ENCODE data around the gene YPEL1. TPM values are rescaled to one million over a fixed set of nuclear protein-coding genes. Genes with fewer than 3 reads are reported as not detected.

Gene YPEL1
- total and polyA plus RNA-seq, 4 donors, result 0.83 to 4.8 (median 2.2) TPM

DNA sequence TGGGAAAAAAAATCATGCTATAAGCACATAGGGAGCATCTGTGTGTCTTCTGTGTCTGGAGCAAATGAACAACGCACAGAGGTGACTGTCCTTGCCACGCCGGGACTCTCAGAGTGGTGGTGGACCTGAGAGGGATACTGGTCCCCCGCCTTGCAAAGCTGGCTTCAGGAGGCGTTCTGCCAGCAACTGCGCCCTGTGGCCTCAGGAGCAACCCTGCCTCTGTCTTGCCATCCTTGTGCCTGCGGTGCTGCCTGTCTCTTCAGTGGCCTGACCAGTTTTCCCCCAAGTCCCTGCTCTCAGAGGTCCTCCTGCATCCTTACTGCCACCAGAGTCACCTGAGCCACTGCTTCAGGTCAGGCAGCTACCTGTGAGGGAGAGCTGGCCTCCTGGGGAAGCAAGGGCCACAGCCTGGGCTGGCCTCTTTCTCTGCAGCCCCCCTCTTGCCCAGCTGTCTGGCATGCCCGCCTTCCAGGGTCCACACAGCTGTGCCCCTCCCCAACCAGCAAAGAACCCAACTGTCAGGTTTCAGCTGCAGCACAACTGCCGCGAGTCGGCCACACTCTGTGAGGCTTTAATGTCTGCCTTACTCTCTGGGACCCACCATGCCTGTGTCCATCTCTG, 30.4 kb upstream of the YPEL1 start:
- no peak overlapping the region for H3K4me3 ChIP-seq (ENCODE audit: low read depth in 1 of 3, low read length in 3 of 3)
- H3K27ac ChIP-seq (ENCODE audit: low read depth in 1 of 2, low read length in 2 of 2), result no peak overlapping the region
- H3K27me3 ChIP-seq (ENCODE audit: control insufficient read depth in 4 of 4, insufficient read depth in 4 of 4, low read length in 3 of 4), result no peaks in the 10 kb centered on the region
- no peak for DNase-seq (ENCODE audit: low spot score)
- no peaks in the 10 kb centered on the region for H3K9me3 ChIP-seq (ENCODE audit: control insufficient read depth in 4 of 4, low read length in 3 of 4)
- H3K4me1 ChIP-seq (ENCODE audit: control insufficient read depth in 4 of 4, insufficient read depth in 4 of 4, low read length in 3 of 4), result no peaks in the 10 kb centered on the region
- H3K36me3 ChIP-seq (ENCODE audit: control insufficient read depth in 4 of 4, insufficient read depth in 3 of 4, low read depth in 1 of 4, low read length in 3 of 4), result peaks cover 4 to 74% (median 42%) of the 10 kb centered on the region in 4 donors
- 94% methylated on average over 11 of the region's 11 CpGs for WGBS
- no peak overlapping the region for H3K9ac ChIP-seq (ENCODE audit: low read depth in 1 of 2, low read length in 2 of 2)
- TF ChIP-seq FOXA1 (IDR thresholded peaks at IDR 0.05) (no peak), FOXA2 (IDR thresholded peaks at IDR 0.05) (no peak), TAF1 (conservative IDR thresholded peaks at IDR 0.05) (no peak), JUND (IDR thresholded peaks at IDR 0.05) (no peak), RXRA (IDR thresholded peaks at IDR 0.05) (no peak), YY1 (IDR thresholded peaks at IDR 0.05) (no peak), HNF4G (IDR thresholded peaks at IDR 0.05) (no peak), NR2F2 (IDR thresholded peaks at IDR 0.05) (no peak), HNF4A (conservative IDR thresholded peaks at IDR 0.05) (no peak)
- TF ChIP-seq, protein P1, sequence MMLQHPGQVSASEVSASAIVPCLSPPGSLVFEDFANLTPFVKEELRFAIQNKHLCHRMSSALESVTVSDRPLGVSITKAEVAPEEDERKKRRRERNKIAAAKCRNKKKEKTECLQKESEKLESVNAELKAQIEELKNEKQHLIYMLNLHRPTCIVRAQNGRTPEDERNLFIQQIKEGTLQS (IDR thresholded peaks at IDR 0.05), result no peak
- TF ChIP-seq, protein P2, sequence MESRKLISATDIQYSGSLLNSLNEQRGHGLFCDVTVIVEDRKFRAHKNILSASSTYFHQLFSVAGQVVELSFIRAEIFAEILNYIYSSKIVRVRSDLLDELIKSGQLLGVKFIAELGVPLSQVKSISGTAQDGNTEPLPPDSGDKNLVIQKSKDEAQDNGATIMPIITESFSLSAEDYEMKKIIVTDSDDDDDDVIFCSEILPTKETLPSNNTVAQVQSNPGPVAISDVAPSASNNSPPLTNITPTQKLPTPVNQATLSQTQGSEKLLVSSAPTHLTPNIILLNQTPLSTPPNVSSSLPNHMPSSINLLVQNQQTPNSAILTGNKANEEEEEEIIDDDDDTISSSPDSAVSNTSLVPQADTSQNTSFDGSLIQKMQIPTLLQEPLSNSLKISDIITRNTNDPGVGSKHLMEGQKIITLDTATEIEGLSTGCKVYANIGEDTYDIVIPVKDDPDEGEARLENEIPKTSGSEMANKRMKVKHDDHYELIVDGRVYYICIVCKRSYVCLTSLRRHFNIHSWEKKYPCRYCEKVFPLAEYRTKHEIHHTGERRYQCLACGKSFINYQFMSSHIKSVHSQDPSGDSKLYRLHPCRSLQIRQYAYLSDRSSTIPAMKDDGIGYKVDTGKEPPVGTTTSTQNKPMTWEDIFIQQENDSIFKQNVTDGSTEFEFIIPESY (IDR thresholded peaks at IDR 0.05), result no peak
- TF ChIP-seq, protein P3, sequence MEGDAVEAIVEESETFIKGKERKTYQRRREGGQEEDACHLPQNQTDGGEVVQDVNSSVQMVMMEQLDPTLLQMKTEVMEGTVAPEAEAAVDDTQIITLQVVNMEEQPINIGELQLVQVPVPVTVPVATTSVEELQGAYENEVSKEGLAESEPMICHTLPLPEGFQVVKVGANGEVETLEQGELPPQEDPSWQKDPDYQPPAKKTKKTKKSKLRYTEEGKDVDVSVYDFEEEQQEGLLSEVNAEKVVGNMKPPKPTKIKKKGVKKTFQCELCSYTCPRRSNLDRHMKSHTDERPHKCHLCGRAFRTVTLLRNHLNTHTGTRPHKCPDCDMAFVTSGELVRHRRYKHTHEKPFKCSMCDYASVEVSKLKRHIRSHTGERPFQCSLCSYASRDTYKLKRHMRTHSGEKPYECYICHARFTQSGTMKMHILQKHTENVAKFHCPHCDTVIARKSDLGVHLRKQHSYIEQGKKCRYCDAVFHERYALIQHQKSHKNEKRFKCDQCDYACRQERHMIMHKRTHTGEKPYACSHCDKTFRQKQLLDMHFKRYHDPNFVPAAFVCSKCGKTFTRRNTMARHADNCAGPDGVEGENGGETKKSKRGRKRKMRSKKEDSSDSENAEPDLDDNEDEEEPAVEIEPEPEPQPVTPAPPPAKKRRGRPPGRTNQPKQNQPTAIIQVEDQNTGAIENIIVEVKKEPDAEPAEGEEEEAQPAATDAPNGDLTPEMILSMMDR (IDR thresholded peaks at IDR 0.05; ENCODE audit: low read depth, low read length, missing input control), result no peak

GRCh38 chr22:21764038-21764804, 28.6 kb upstream of the YPEL1 start:
- H3K4me1 ChIP-seq (ENCODE audit: control insufficient read depth in 4 of 4, insufficient read depth in 4 of 4, low read length in 3 of 4), result no peaks in the 10 kb centered on the region
- TF ChIP-seq, protein P2 (IDR thresholded peaks at IDR 0.05), result no peak
- TF ChIP-seq HNF4G (IDR thresholded peaks at IDR 0.05) (no peak), FOXA2 (IDR thresholded peaks at IDR 0.05) (no peak), JUND (IDR thresholded peaks at IDR 0.05) (no peak), YY1 (IDR thresholded peaks at IDR 0.05) (no peak)
- WGBS, result 91% methylated on average over 9 of the region's 9 CpGs
- H3K9ac ChIP-seq (ENCODE audit: low read depth in 1 of 2, low read length in 2 of 2), result no peak overlapping the region
- H3K36me3 ChIP-seq (ENCODE audit: control insufficient read depth in 4 of 4, insufficient read depth in 3 of 4, low read depth in 1 of 4, low read length in 3 of 4), result peaks cover 6 to 77% (median 42%) of the 10 kb centered on the region in 4 donors
- no peak overlapping the region for H3K27ac ChIP-seq (ENCODE audit: low read depth in 1 of 2, low read length in 2 of 2)
- DNase-seq (ENCODE audit: low spot score), result no peak
- no peak overlapping the region for H3K4me3 ChIP-seq (ENCODE audit: low read depth in 1 of 3, low read length in 3 of 3)
- no peaks in the 10 kb centered on the region for H3K27me3 ChIP-seq (ENCODE audit: control insufficient read depth in 4 of 4, insufficient read depth in 4 of 4, low read length in 3 of 4)
- no peaks in the 10 kb centered on the region for H3K9me3 ChIP-seq (ENCODE audit: control insufficient read depth in 4 of 4, low read length in 3 of 4)

Measured in liver (tissue), 9 donors.